HG02610 (cell line): ENCODE data around the gene MORF4L1.
"Not testable (repeated sequence)": the region's sequence is repeated elsewhere in the genome, so short reads cannot be mapped to it uniquely, and the experiment has no call there.

Experiments
- ATAC-seq: cut with Tn5 transposase; IDR thresholded peaks from one replicate; pipeline ENCODE4 v1.9.1; 2021; ENCODE audit warnings: mild to moderate bottlenecking, moderate library complexity; ENCODE audit not compliant: unreplicated experiment

The MORF4L1 gene

GRCh38 chr15:78898540-78898939 is 25.9 kb downstream of the MORF4L1 start:
- no peak for ATAC-seq

GRCh38 chr15:78900819-78901533 is 28.3 kb downstream of the MORF4L1 start:
- not testable (repeated sequence) for ATAC-seq

GRCh38 chr15:78902281-78903032 is 29.8 kb downstream of the MORF4L1 start:
- ATAC-seq, result not testable (repeated sequence)

DNA sequence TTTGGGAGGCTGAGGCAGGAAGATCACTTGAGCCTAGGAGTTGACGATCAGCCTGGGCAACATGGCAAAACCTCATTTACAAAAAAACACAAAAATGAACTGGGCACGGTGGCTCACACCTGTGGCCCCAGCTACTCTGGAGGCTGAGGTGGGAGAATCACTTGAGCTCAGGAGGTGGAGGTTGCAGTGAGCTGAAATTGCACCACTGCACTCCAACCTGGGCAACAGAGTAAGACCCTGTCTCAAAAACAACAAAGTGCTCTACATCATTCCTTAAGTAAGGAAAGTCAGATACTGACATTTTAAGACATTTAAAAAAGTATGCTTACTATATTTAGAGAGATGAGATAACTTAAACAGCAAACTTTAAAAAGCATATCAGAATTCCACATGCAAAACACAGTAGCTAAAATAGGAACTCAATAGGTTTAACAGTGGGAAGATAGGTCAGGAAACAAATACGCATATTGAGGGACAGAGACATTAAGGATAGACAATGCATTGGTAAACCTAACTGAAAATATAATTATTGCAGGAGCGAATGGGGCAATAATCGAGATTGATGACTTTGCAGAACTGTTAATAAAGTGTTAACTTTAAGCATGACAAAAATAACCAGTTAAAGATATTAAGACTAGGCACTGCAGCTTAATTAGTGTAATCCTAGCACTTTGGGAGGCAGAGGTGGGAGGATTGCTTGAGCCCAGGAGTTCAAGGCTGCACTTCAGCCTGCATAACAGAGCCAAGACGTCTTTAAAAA is 32.1 kb downstream of the MORF4L1 start:
- no peak for ATAC-seq

DNA sequence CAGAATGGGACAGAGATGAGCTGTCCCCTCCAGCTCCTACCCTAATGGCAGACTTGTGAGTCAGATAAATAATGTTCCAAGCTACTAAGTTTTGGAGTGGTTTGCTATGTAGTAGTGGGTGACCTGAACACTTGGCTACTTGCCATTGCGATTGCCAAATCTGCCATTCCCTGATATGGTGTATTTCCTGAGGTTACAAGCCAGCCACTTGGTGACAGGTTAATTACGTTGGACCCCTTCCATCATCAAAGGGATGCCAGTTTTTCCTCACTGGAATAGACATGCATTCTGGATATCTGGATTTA is 33.6 kb downstream of the MORF4L1 start:
- ATAC-seq, result no peak

GRCh38 chr15:78907577-78907976 is 34.9 kb downstream of the MORF4L1 start:
- ATAC-seq, result no peak

GRCh38 chr15:78909160-78909695 is 36.5 kb downstream of the MORF4L1 start:
- no peak for ATAC-seq

- no peak for ATAC-seq
Measured at GRCh38 chr15:78909791-78910228, 37.1 kb downstream of the MORF4L1 start.

DNA sequence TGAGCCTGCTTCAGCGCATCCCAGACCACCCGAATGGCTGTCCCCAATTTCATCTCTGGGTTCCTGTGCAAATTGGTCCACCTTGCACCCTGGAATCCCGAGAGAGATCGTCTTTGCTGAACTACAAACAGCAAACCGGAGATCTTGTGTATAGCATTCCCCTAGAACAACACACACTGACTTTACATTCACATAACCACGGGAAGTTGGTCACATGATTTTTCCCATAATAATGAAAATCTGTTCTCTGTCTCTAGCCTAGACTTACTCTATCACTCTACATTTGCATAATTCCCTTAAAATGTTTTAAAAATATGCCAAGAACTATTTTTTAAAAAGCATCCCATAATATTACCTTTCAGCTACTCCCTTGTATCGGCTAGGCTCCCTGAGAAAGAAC is 37.6 kb downstream of the MORF4L1 start:
- no peak for ATAC-seq

GRCh38 chr15:78912316-78912715 is 39.6 kb downstream of the MORF4L1 start:
- no peak for ATAC-seq

DNA sequence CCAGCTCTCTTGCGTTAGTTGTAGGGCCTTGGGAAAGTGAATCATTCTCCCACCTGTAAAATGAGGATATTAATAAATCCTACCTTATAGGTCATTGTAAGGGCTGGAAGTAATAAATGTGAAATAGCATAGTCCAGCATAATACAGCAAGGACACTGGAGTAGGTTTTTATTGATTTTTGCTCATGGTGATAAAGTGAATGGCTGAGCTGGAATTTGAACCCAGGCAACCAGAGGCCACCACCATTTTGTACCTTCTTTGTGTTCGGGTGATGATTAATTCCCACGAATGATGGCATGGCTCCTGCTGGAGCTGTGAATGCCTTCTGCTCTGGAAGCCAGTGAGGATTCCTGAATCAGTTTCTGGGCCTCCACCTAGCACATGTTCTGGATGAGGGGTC is 40.3 kb downstream of the MORF4L1 start:
- no peak for ATAC-seq

DNA sequence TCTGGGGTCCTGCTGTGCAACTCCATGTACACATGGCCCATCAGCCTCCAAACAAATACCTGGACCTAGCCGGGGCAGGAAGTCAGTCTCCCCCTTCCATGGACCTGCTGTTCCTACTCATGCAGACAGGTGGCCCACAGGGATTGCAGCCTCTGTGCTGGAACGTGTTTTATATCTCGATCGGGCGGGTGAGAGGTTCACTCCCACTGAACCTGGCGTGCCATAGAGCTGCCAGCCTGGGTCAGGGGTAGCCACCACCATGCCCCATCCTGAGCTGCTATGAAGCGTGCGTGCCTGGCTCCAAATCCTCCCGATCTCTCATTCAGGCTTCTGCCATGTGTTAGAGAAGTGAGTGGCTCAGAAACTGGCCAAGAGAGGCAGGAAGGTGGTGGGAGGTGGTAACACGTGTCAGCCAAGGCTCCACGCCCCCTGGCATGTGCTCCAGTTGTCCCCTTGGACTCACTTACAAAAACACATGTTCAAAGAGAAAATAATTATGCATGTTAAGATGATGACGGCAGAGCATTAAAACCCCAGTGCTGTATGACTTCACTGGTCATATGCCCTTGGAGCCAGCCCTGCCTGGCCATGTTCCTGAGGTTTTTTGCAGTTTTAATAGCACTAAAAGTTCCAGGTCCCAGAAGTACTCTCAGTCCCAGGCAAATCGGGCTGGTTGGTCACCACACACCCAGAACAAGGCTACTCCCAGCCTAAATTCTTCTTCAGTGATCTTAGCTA is 41.5 kb downstream of the MORF4L1 start:
- ATAC-seq, result no peak

GRCh38 chr15:78915341-78916087 is 42.8 kb downstream of the MORF4L1 start:
- no peak for ATAC-seq

DNA sequence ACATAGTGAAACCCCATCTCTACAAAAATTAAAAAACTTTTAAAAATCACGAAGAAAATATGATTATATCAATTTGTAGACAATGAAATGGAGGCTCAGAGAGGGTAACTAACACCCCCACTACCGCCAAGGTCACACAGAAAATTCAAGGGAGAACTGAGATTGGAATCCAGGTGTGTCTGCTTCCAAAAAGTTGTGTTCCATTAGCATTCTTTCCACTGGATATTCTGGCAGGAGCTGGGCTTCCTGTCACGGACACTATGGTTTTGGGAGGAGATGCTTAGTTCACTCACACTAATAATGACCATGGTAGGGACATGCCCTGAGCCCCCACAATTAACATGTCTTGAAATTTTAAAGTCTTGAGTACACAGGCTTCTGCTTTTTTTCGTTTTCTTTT is 43.4 kb downstream of the MORF4L1 start:
- ATAC-seq, result no peak

DNA sequence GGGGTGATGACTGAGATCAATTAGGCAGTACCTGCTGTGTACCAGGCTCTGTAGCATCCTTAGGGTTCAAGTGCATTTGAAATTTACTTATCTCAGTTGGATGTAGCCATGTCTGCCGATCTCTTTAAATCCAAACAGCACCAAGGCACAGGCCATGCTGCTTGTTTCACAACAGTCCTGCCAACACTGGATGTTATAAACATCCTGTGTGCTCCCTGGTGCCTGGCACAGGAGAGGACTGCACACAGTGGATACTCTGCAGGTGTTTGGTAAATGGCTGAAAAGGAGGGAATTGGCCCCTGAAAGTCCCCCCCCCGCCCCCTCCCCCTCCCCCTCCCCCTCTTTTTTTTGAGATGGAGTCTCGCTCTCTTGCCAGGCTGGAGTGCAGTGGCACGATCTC is 45.2 kb downstream of the MORF4L1 start:
- ATAC-seq, result no peak

- ATAC-seq, result no peak
Measured at GRCh38 chr15:78921517-78921916, 48.8 kb downstream of the MORF4L1 start.

DNA sequence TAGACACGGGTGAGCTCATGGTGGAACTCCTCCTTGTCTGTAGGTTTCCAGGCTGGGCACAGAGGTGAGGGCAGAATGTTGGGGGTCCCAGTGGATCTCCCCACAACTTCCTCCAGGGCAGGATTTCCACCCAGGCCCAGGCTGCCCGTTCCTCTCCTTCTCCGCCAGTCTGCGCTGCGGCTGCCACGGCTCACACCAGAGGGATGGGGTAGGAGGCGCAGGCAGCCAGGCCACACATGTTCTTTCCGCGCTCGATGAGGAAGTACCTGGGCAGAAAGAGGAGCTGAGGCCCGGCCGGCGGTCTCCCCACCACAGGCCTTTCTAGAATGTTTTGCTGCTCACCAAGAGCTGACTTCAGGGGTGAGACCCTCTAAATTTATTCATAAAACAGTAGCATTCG is 49.2 kb downstream of the MORF4L1 start:
- ATAC-seq, result no peak

DNA sequence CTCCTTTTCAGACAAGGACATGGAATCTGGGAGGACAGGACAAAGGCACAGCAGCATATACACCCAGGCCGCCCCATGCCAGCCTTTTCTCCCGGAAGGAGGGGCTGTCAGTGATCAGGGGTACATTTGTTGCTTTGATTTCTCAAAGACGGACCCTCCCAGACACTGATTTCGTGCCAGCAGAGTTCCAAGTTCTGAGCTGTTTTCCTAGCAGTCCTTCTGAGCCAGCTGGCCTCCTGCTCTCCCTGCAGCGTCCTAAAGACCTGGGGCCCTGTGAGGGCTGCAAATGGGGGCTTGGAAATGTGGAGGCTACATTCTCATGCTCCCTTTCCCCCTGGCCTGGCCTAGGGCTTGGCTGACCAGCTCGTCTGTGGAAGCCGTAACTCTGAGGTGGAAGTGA is 49.8 kb downstream of the MORF4L1 start:
- ATAC-seq, result no peak

DNA sequence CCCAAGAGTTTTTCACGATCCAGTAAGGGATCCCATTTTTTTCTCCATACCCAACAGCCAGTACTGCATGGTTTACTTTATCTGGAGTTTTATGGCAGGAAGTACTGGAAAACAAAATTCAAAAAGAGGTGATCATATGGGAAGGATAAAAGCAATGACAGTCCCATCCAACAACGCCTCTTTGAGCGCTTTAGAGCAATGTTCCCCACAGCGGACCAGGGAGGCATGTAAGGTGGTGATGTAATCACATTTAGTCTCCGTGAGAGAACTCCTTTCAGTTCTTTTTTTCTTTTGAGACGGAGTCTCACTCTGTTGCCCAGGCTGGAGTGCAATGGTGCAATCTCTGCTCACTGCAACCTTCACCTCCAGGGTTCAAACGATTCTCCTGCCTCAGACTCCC is 50.3 kb downstream of the MORF4L1 start:
- ATAC-seq, result no peak
